ENCODE measurements around the gene SLC30A2. TPM values are rescaled to one million over a fixed set of nuclear protein-coding genes. Genes with fewer than 3 reads are reported as not detected.

SLC30A2 gene
- polyA plus RNA-seq, 1 donor from 2014 or later, result 0.46 TPM

- no peak overlapping the region for H3K4me3 ChIP-seq (ENCODE audit: low read length)
- H3K36me3 ChIP-seq (ENCODE audit: insufficient read depth, low read length), result no peaks in the 10 kb centered on the region
- H3K9me3 ChIP-seq (ENCODE audit: low read length), result no peaks in the 10 kb centered on the region
- H3K27me3 ChIP-seq (ENCODE audit: insufficient read depth, low read depth, low read length), result no peaks in the 10 kb centered on the region
- no peaks in the 10 kb centered on the region for H3F3A ChIP-seq (ENCODE audit: insufficient read depth, low read length, poor library complexity, severe bottlenecking)
- H3K79me2 ChIP-seq (replicated peaks; ENCODE audit: insufficient read depth, low read length), result peaks cover 4% of the 10 kb centered on the region
- no peak overlapping the region for H2AFZ ChIP-seq (ENCODE audit: low read depth, low read length)
- H4K20me1 ChIP-seq (ENCODE audit: insufficient read depth), result no peaks in the 10 kb centered on the region
- no peak overlapping the region for H3K4me2 ChIP-seq (ENCODE audit: low read length)
- H3K27ac ChIP-seq (ENCODE audit: low read length), result no peak overlapping the region
- TF ChIP-seq EP300 (conservative IDR thresholded peaks at IDR 0.05; ENCODE audit: poor library complexity, severe bottlenecking) (no peak), POLR2AphosphoS5 (IDR thresholded peaks at IDR 0.05) (no peak), RAD21 (conservative IDR thresholded peaks at IDR 0.05) (no peak), REST (IDR thresholded peaks at IDR 0.05; ENCODE audit: borderline replicate concordance) (no peak), MXI1 (conservative IDR thresholded peaks at IDR 0.05; ENCODE audit: poor library complexity, severe bottlenecking) (no peak), SMC3 (conservative IDR thresholded peaks at IDR 0.05; ENCODE audit: poor library complexity) (no peak), CTCF (IDR thresholded peaks at IDR 0.05; ENCODE audit: poor library complexity, severe bottlenecking) (no peak), EZH2 (IDR thresholded peaks at IDR 0.05; ENCODE audit: borderline replicate concordance, insufficient read depth, low read length, poor library complexity, severe bottlenecking) (no peak), TAF1 (IDR thresholded peaks at IDR 0.05; ENCODE audit: low read depth) (no peak)
- no peak overlapping the region for H3K9ac ChIP-seq (ENCODE audit: low read length)
- no peaks in the 10 kb centered on the region for H3K9me2 ChIP-seq (ENCODE audit: insufficient read depth, low read length)
These were observed 53.8 kb downstream of the SLC30A2 start for GRCh38 chr1:25991937-25992688.

GRCh38 chr1:25990702-25991395, 55.1 kb downstream of the SLC30A2 start:
- no peaks in the 10 kb centered on the region for H3K27me3 ChIP-seq (ENCODE audit: insufficient read depth, low read depth, low read length)
- no peaks in the 10 kb centered on the region for H3K9me3 ChIP-seq (ENCODE audit: low read length)
- no peaks in the 10 kb centered on the region for H3K36me3 ChIP-seq (ENCODE audit: insufficient read depth, low read length)
- H2AFZ ChIP-seq (ENCODE audit: low read depth, low read length), result no peak overlapping the region
- H3K4me2 ChIP-seq (ENCODE audit: low read length), result no peak overlapping the region
- TF ChIP-seq REST (IDR thresholded peaks at IDR 0.05; ENCODE audit: borderline replicate concordance) (no peak), EZH2 (IDR thresholded peaks at IDR 0.05; ENCODE audit: borderline replicate concordance, insufficient read depth, low read length, poor library complexity, severe bottlenecking) (no peak), EP300 (conservative IDR thresholded peaks at IDR 0.05; ENCODE audit: poor library complexity, severe bottlenecking) (no peak), CTCF (IDR thresholded peaks at IDR 0.05; ENCODE audit: poor library complexity, severe bottlenecking) (no peak), TAF1 (IDR thresholded peaks at IDR 0.05; ENCODE audit: low read depth) (no peak), MXI1 (conservative IDR thresholded peaks at IDR 0.05; ENCODE audit: poor library complexity, severe bottlenecking) (no peak), POLR2AphosphoS5 (IDR thresholded peaks at IDR 0.05) (no peak), SMC3 (conservative IDR thresholded peaks at IDR 0.05; ENCODE audit: poor library complexity) (no peak), RAD21 (conservative IDR thresholded peaks at IDR 0.05) (no peak)
- no peaks in the 10 kb centered on the region for H4K20me1 ChIP-seq (ENCODE audit: insufficient read depth)
- no peak overlapping the region for H3K9ac ChIP-seq (ENCODE audit: low read length)
- no peaks in the 10 kb centered on the region for H3K9me2 ChIP-seq (ENCODE audit: insufficient read depth, low read length)
- no peak overlapping the region for H3K4me3 ChIP-seq (ENCODE audit: low read length)
- no peaks in the 10 kb centered on the region for H3K79me2 ChIP-seq (replicated peaks; ENCODE audit: insufficient read depth, low read length)
- H3F3A ChIP-seq (ENCODE audit: insufficient read depth, low read length, poor library complexity, severe bottlenecking), result no peaks in the 10 kb centered on the region
- H3K27ac ChIP-seq (ENCODE audit: low read length), result no peak overlapping the region
